Stimulated activated CD4-positive, alpha-beta T cell treated with anti-CD3 and anti-CD28 coated beads, Interleukin-4, amount 100 ng/mL, for 1 hour (primary cell): ENCODE measurements around the gene PTPN14.
"Not testable (repeated sequence)": the region's sequence is repeated elsewhere in the genome, so short reads cannot be mapped to it uniquely, and the experiment has no call there.

ENCODE experiments used
- DNase-seq: peaks from one replicate; pipeline ENCODE4 v3.0.0-alpha.2; 2020

PTPN14 gene

GRCh38 chr1:214540324-214540723 lies 11.1 kb downstream of the PTPN14 start:
- DNase-seq, result no peak

- DNase-seq, result no peak
These were observed 12.9 kb downstream of the PTPN14 start for GRCh38 chr1:214538496-214538895.

DNA sequence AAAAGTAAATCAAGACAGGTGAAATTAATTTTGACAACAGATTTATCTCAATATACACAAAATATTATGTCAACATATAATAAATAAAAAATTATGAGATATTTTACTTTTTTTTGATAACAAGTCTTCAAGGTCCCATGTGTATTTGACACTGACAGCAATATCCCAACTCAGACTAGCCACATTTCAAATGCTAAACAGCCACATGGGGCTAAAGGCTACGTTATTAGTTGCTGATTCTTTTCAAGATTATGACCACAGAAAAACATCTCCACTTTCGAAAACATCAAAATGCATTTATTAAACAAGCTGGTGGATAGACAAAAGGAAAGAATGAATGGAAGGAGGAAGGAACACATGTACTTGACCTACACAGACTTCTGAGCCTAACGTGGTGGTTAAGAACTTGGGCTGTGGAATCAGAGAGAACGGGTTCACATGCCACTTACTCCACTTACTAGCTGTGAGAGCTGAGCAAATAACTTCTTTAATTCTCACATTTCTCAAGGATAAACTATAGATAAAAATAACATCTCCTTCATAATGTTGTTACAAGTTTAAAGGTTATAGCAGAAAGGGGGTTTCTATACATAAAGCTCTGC lies 13.4 kb downstream of the PTPN14 start:
- DNase-seq, result no peak

DNA sequence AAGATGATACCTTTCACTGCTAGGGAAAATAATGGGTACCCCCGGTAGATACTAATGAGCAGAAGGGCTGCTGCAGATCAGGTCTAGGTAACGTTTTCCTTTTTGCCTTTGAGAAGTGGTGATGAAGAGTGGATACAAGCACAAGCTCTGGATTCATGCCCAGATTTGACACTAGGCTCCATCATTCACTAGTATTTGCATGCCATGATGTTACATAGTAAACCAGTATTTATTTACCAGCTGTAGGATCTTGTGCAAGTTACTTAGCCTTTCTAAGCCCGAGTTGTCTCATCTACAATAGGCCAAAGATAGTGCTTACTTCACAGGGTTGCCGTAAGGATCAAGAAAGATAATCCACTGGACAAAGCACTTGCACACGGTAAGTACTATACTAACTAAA lies 14.2 kb downstream of the PTPN14 start:
- no peak for DNase-seq

DNA sequence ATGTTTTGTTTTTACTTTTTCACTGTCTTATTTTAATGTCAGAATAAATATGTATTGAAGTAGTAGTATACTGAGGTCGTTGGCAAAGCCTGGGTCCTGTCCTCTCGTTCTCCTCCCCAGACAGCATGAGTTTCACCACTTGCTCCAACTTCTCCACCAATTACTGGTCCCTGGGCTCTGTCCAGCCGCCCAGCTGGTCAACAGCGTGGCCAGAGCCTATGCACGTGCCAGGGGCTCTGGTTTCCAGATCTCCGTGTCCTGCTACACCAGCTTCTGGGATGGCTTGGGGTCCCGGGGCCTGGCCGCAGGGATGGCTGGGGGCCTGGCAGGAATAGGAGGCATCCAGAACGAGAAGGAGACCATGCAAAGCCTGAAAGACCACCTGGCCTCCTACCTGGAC lies 19.3 kb downstream of the PTPN14 start:
- no peak for DNase-seq

DNA sequence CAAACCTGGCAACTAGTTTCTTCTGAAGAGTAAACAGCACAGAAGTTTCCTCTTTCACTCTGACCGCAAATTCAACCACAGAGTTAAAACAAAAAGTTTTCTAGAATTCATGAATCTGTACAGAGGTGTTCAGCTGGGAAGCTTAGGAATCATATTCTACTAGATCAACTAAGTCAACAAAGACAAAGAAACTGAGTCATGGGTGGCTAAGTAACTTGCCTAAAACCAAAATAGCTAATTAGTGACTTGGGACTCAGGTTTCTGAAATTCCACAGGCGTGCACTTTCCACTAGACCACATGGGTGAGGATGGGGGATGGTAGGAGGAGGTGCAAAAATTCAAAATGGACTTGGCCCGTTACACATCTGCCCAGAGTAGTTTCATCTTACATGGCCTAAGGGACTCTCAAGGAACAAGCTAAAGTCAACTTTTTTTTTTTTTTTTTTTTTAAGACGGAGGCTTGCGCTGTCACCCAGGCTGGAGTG lies 25.8 kb downstream of the PTPN14 start:
- no peak for DNase-seq

GRCh38 chr1:214524824-214525223 lies 26.6 kb downstream of the PTPN14 start:
- DNase-seq, result no peak

- no peak for DNase-seq
These were observed 28.1 kb downstream of the PTPN14 start for GRCh38 chr1:214523124-214523824.

DNA sequence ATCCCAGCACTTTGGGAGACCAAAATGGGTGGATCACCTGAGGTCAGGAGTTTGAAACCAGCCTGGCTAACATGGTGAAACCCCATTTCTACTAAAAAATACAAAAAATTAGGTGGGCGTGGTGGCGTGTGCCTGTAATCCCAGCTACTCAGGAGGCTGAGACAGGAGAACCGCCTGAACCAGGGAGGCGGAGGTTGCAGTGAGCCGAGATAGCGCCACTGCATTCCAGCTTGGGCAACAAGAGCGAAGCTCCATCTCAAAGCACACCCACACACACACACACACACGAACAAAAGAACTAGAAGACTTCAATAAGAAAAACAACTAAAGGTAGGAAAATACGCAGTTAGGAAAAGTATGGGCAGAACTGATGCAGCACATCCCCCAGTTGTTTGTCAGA lies 29.9 kb downstream of the PTPN14 start:
- DNase-seq, result not testable (repeated sequence)

DNA sequence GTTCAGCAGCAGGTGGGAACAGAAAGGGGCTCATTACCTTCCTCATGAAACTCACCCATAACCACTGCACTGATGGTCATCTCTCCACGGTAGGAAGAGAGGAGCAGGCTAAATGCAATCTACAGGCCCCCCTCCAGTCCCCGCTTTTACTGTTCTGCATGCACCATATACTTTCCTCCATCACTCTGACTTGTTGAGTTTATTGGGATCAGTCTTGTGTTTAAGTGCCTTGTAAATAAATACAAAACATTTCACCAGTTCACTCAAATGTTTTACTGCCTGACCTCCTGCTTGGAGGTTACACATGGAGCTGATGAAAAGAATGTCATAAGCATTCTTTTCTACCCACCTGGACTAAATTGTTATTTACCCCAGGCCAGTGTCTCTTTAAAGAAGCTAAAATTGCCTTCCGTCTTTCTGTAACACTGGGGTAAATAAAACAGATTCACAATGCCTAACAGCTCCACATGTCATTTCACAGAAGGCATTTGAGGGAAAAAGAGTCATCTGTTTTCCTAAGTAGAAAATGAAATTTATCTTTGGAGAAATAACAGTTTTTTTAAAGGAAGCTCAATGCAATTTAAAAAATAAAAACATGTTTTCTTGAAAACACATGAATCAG lies 30.7 kb downstream of the PTPN14 start:
- DNase-seq, result no peak

DNA sequence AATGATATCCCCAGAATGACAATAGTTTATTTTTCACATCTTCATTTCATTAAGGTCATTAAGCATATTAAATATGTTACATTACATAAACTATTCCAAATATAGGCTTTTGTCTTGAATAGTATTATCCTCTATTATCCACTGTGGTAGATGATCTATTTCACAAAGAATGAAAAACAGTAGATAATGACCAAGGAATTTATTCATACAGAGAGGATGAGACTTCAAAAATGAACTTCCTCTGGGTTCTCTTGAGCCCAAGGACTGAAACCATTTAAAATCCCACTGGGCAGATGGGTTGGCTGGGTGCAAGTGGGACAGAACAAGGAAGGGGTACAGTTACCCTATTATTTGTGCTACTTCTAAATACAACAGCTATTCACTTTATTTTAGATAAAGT lies 33.0 kb downstream of the PTPN14 start:
- no peak for DNase-seq

GRCh38 chr1:214516434-214517326 lies 34.7 kb downstream of the PTPN14 start:
- DNase-seq, result no peak

DNA sequence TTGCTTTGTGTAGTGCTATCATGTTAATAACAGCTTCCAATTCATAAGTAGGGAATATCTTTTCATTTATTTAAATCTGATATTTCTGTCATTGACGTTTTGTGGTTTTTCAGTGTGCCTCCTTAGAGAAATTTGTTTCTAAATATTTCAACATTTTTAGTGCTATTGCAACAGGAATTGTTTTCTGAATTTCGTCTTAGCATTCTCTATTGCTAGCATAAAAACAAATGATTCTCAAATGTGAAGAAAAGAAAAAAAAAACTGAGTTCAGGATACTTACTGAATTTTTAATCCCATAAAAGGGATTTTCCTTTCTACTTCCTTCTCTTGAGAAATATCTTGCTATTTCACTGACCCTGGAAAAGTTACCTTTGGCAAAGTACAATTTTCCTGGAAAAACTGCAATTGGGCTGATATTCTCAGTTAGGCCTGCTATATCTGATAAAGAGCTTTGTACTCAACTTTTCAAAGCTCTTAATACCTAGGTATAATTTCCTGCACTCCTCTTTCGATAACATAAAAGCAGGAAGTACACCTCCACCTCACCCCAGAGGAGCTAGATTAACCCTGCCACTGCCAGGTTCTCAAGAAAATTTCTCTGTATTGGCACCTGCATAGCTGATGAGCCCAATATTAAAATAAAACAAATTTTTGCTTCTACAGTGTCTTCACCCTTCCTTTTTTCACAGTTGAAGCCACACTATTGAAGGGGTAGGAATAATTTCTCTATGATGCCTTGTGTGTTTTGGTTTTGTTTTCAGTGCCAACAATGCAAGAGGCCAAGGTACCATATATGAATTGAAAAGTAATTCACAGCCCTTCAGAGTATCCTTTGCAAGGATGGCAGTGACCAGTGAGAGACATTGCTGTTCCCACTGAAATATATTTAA lies 35.6 kb downstream of the PTPN14 start:
- DNase-seq, result no peak

DNA sequence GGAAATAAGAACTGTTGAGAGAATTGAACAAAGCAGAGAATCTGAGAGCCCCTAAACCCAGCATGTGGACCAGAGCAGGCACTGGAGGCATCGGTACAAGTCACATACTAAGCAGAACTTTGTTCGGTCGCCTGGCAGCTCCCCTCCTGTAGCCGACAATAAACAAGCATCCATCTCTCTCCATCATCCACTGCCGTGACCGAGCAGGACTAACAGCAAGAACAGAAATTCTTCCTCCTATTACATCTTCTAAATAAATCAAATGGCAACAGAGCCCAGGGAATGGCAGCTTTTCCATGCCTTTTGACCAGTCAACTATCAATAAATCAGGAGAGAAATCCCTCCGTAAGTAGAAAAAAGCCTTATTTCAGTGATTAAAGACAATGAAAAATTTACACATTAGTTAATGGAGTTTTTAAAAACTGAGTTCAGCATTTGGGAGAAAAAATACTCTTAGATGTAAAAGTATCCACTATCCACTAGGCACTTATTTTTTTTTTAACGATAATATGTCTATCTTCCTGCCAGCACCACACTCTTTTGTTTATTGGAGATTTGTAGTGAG lies 36.5 kb downstream of the PTPN14 start:
- no peak for DNase-seq

DNA sequence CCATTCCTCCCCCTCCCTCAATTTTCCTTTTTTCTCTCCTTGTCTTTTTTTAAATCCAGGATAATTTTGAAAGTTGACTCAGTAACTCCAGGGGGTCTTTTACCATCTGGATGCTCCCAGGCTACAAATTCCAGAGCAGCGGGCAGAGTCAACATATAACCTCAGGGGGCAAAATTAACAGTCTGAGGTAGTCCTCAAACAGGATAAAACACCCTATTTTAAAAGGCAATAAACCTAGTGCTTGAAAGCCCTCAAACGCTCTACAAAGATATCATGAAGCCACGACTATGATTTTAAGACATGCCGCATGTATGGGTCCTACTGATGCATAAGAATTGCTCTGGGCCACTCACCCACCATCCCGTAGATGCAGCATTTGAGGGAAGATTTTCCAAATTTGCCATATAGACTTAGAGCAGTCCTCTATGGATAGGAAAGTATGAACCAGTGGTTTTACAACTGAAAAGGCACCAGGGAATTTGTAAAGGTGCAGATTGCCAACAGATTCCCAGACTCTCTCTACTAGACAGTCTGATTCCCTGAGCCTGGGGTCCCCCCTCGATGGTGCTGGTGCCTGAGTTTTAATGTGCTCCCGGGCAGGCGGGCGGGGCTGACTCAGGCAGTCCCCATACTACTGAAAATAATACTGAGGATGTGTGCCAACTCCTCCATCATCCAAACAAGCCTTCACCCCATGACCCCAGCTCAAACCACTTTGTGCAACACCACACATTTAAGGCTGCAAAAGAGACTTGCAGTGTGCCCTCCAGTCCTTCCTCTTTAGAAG lies 37.2 kb downstream of the PTPN14 start:
- DNase-seq, result no peak

GRCh38 chr1:214513394-214513793 lies 38.0 kb downstream of the PTPN14 start:
- no peak for DNase-seq

DNA sequence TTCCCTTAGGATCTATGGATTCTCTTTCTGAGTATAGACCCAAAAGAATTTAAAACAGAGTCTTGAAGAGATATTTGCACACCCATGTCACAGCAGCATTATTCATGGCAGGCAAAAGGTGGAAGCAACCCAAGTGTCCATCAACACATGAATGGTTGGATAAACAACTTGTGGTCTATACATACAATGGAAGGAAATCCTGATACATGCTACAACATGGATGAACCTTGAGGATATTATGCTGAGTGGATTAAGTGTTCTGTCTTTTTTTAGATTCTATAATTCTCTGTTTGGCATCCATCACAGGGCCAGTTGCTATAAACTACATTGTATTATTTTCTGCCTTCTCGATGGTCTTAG lies 39.8 kb downstream of the PTPN14 start:
- no peak for DNase-seq

GRCh38 chr1:214510914-214511638 lies 40.3 kb downstream of the PTPN14 start:
- no peak for DNase-seq

GRCh38 chr1:214510477-214510876 lies 40.9 kb downstream of the PTPN14 start:
- DNase-seq, result no peak

DNA sequence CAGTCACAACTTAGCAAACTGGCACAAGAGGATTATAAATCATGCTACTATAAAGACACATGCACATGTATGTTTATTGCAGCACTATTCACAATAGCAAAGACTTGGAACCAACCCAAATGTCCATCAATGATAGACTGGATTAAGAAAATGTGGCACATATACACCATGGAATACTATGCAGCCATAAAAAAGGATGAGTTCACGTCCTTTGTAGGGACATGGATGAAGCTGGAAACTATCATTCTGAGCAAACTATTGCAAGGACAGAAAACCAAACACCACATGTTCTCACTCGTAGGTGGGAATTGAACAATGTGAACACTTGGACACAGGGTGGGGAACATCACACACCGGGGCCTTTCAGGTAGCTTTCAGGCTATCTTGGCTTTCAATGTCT lies 41.8 kb downstream of the PTPN14 start:
- DNase-seq, result not testable (repeated sequence)
